ENCODE measurements around the gene AHSP. TPM values are rescaled to one million over a fixed set of nuclear protein-coding genes. Genes with fewer than 3 reads are reported as not detected.

Gene AHSP
- total RNA-seq, 4 donors from 2014 or later, result 1.2 TPM; not detected in 3

DNA sequence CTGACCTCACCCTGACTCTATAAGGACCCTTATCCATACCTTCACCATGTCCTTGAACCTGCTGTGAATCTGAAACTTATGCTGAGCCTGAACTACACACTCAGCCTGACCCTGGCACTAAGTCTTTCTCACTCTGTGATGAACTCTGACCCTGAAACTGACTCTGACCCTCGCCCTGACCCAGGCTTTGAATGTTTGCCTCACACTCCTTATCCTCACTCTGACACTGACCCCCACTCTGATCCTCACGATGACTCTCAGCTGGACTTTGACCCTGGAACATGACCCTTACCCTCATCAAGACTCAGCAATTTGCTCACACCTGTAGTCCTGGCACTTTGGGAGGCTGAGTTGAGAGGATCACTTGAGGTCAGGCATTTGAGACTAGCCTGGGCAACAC, 4.4 kb downstream of the AHSP start:
- 68% methylated on average over 2 of the region's 2 CpGs for WGBS
- peaks cover 0 to 56% (median 2%) of the 10 kb centered on the region in 4 donors for H3K27me3 ChIP-seq
- DNase-seq (ENCODE audit: extremely low spot score), result no peak
- H3K9me3 ChIP-seq, result no peaks in the 10 kb centered on the region
- no peak overlapping the region for H3K27ac ChIP-seq (replicated peaks in 1 of 4)
- no peaks in the 10 kb centered on the region for H3K36me3 ChIP-seq
- H3K4me3 ChIP-seq, result no peak overlapping the region
- intact Hi-C loops (cut with DNase I), result no loop called here
- TF ChIP-seq CTCF (IDR thresholded peaks at IDR 0.05) (no peak), EP300 (IDR thresholded peaks at IDR 0.05) (no peak), POLR2A (IDR thresholded peaks at IDR 0.05; ENCODE audit: low read depth) (no peak), POLR2AphosphoS5 (IDR thresholded peaks at IDR 0.05) (no peak)
- peaks cover 2 to 18% (median 17%) of the 10 kb centered on the region in 4 donors for H3K4me1 ChIP-seq

- Histone ChIP-seq H3K27me3 (peaks cover 0 to 59% (median 10%) of the 10 kb centered on the region in 4 donors), H3K4me1 (peaks cover 7 to 26% (median 25%) of the 10 kb centered on the region in 4 donors), H3K9me3 (no peaks in the 10 kb centered on the region), H3K27ac (replicated peaks in 1 of 4) (no peak overlapping the region), H3K4me3 (no peak overlapping the region), H3K36me3 (no peaks in the 10 kb centered on the region)
- TF ChIP-seq POLR2AphosphoS5 (IDR thresholded peaks at IDR 0.05) (no peak), CTCF (IDR thresholded peaks at IDR 0.05) (no peak), POLR2A (IDR thresholded peaks at IDR 0.05; ENCODE audit: low read depth) (no peak), EP300 (IDR thresholded peaks at IDR 0.05) (no peak)
- 78% methylated on average over 4 of the region's 4 CpGs for WGBS
- intact Hi-C loops (cut with DNase I), result no loop called here
- DNase-seq (ENCODE audit: extremely low spot score), result no peak
These were observed 5.2 kb downstream of the AHSP start for GRCh38 chr16:31532896-31533295.

DNA sequence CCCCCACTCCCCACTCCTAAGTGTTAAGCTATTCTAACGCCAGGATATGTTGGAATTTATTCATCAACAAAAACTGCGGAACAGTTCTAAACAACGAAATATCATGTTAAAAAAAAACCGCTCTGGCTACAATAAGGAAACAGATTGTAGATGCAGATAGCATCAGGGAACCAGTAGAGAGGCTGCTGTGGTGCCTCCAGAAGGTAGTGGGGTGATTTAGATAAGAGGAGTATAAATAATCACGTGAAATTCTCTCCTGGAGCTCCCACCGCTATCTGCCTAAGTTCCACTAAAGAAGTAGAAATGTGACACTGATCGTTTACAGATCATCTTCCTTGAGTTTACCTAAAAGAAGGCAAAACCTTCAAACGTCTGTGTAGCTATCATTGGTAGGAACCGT, 8.0 kb downstream of the AHSP start:
- intact Hi-C loops (cut with DNase I), result no loop called here
- Histone ChIP-seq H3K27me3 (peaks cover 0 to 59% (median 13%) of the 10 kb centered on the region in 4 donors), H3K36me3 (no peaks in the 10 kb centered on the region), H3K4me1 (peaks cover 5 to 9% (median 8%) of the 10 kb centered on the region in 4 donors), H3K9me3 (peaks cover 0 to 5% (median 0%) of the 10 kb centered on the region in 4 donors), H3K4me3 (no peak overlapping the region), H3K27ac (replicated peaks in 1 of 4) (no peak overlapping the region)
- TF ChIP-seq POLR2A (IDR thresholded peaks at IDR 0.05; ENCODE audit: low read depth), result no peak
- no peak for TF ChIP-seq POLR2AphosphoS5 (IDR thresholded peaks at IDR 0.05)
- no peak for TF ChIP-seq EP300 (IDR thresholded peaks at IDR 0.05)
- no peak for TF ChIP-seq CTCF (IDR thresholded peaks at IDR 0.05)
- DNase-seq (ENCODE audit: extremely low spot score), result no peak
- WGBS, result 54% methylated on average over 9 of the region's 9 CpGs

- H3K4me1 ChIP-seq, result peaks cover 5 to 9% (median 8%) of the 10 kb centered on the region in 4 donors
- TF ChIP-seq CTCF (IDR thresholded peaks at IDR 0.05) (no peak), EP300 (IDR thresholded peaks at IDR 0.05) (no peak), POLR2AphosphoS5 (IDR thresholded peaks at IDR 0.05) (no peak), POLR2A (IDR thresholded peaks at IDR 0.05; ENCODE audit: low read depth) (no peak)
- intact Hi-C loops (cut with DNase I), result no loop called here
- H3K27me3 ChIP-seq, result peaks cover 0 to 54% (median 13%) of the 10 kb centered on the region in 4 donors
- H3K9me3 ChIP-seq, result peaks cover 0 to 5% (median 0%) of the 10 kb centered on the region in 4 donors
- H3K4me3 ChIP-seq, result peak overlapping the region; percentile 45 to 51 (median 46)
- no peaks in the 10 kb centered on the region for H3K36me3 ChIP-seq
- no peak for DNase-seq (ENCODE audit: extremely low spot score)
- no peak overlapping the region for H3K27ac ChIP-seq (replicated peaks in 1 of 4)
- 69% methylated on average over 21 of the region's 21 CpGs for WGBS
These were observed 9.2 kb downstream of the AHSP start for GRCh38 chr16:31536804-31537361.

Data from esophagus muscularis mucosa (tissue), 4 donors.